LNCAP (cell line): ENCODE measurements around the gene SETD1B.

Experiments
- CTCF ChIP-seq: fragments of 450-650 bp; IDR thresholded peaks from 2 replicates; pipeline ENCODE4 v1.5.1; 2017; ENCODE audit warnings: mild to moderate bottlenecking

Gene SETD1B

GRCh38 chr12:121775501-121775900 lies 28.3 kb upstream of the SETD1B start:
- no peak for TF ChIP-seq CTCF

- TF ChIP-seq CTCF, result peak; percentile 98
Observed at GRCh38 chr12:121776190-121777098, 27.4 kb upstream of the SETD1B start.

- no peak for TF ChIP-seq CTCF
Observed at GRCh38 chr12:121778567-121779421, 25.0 kb upstream of the SETD1B start.

GRCh38 chr12:121779422-121779895 lies 24.4 kb upstream of the SETD1B start:
- TF ChIP-seq CTCF, result no peak

GRCh38 chr12:121780429-121780828 lies 23.4 kb upstream of the SETD1B start:
- no peak for TF ChIP-seq CTCF

- TF ChIP-seq CTCF, result no peak
Observed at GRCh38 chr12:121781484-121781997, 22.3 kb upstream of the SETD1B start.
